Ramos (cell line): Measurements from ENCODE around the gene C1QC.
"Not testable (repeated sequence)": the region's sequence is repeated elsewhere in the genome, so short reads cannot be mapped to it uniquely, and the experiment has no call there.

Source experiments
- in situ Hi-C: fragments of 300-500 bp; cut with MboI; formaldehyde crosslinking; loops from one replicate; pipeline ENCODE4 v1.14.3; 2022; ENCODE audit warnings: low sequenced_read_pairs; ENCODE audit not compliant: unreplicated experiment

C1QC gene

GRCh38 chr1:22676151-22676550 is 32.7 kb downstream of the C1QC start:
- in situ Hi-C loops: not testable (repeated sequence)

GRCh38 chr1:22676916-22677583 is 33.6 kb downstream of the C1QC start:
- in situ Hi-C loops: no loop called here

GRCh38 chr1:22677931-22678896 is 34.8 kb downstream of the C1QC start:
- in situ Hi-C loops: no loop called here

GRCh38 chr1:22680726-22681125 is 37.3 kb downstream of the C1QC start:
- in situ Hi-C loops: no loop called here

GRCh38 chr1:22681556-22682276 is 38.3 kb downstream of the C1QC start:
- in situ Hi-C loops: no loop called here

- in situ Hi-C loops: no loop called here
These were observed 40.1 kb downstream of the C1QC start for GRCh38 chr1:22683547-22683946.

GRCh38 chr1:22685591-22686059 is 42.2 kb downstream of the C1QC start:
- in situ Hi-C loops: no loop called here

GRCh38 chr1:22687191-22687590 is 43.8 kb downstream of the C1QC start:
- in situ Hi-C loops: no loop called here

GRCh38 chr1:22688466-22688865 is 45.0 kb downstream of the C1QC start:
- in situ Hi-C loops: no loop called here

- in situ Hi-C loops: no loop called here
These were observed 46.1 kb downstream of the C1QC start for GRCh38 chr1:22689505-22689904.

GRCh38 chr1:22691031-22691753 is 47.8 kb downstream of the C1QC start:
- in situ Hi-C loops: no loop called here

- in situ Hi-C loops: no loop called here
These were observed 50.7 kb downstream of the C1QC start for GRCh38 chr1:22694172-22694571.

GRCh38 chr1:22696610-22697009 is 53.2 kb downstream of the C1QC start:
- in situ Hi-C loops: no loop called here
